GM13976 (cell line): ENCODE results near the gene WDR7.

Experiments
- DNase-seq: peaks from one replicate; pipeline ENCODE4 v3.0.0; 2012; ENCODE audit warnings: low spot score
- CTCF ChIP-seq: IDR thresholded peaks from 2 replicates; pipeline ENCODE4 v1.5.1; 2012; ENCODE audit warnings: borderline replicate concordance, mild to moderate bottlenecking; ENCODE audit not compliant: insufficient read depth; ENCODE audit errors: extremely low read depth, missing control alignments, control extremely low read depth
- in situ Hi-C: fragments of 300-500 bp; cut with MboI; formaldehyde crosslinking; loops from one replicate; pipeline ENCODE4 v1.12.0; 2022; ENCODE audit warnings: low sequenced_read_pairs, mixed read lengths, inconsistent platforms; ENCODE audit not compliant: unreplicated experiment

WDR7 gene

GRCh38 chr18:57058734-57059133, 407.6 kb downstream of the WDR7 start:
- no peak for DNase-seq
- in situ Hi-C loops: no loop called here
- no peak for TF ChIP-seq CTCF

- TF ChIP-seq CTCF: no peak
- in situ Hi-C loops: no loop called here
- no peak for DNase-seq
These were observed 408.2 kb downstream of the WDR7 start for GRCh38 chr18:57059366-57059765.

GRCh38 chr18:57060814-57061213, 409.7 kb downstream of the WDR7 start:
- in situ Hi-C loops: no loop called here
- DNase-seq: no peak
- no peak for TF ChIP-seq CTCF

- in situ Hi-C loops: no loop called here
- no peak for DNase-seq
- no peak for TF ChIP-seq CTCF
These were observed 411.0 kb downstream of the WDR7 start for GRCh38 chr18:57062178-57062577.

GRCh38 chr18:57062844-57063243, 411.7 kb downstream of the WDR7 start:
- DNase-seq: no peak
- in situ Hi-C loops: no loop called here
- no peak for TF ChIP-seq CTCF

GRCh38 chr18:57063601-57064103, 412.5 kb downstream of the WDR7 start:
- TF ChIP-seq CTCF: no peak
- in situ Hi-C loops: no loop called here
- DNase-seq: no peak
